ENCODE results near the gene GADD45A.

- TF ChIP-seq CTCF (IDR thresholded peaks at IDR 0.05; ENCODE audit: low read length) = no peak
- no peak for TF ChIP-seq EZH2 (optimal IDR thresholded peaks at IDR 0.05; ENCODE audit: low read depth, low read length)
- TF ChIP-seq EZH2phosphoT487 (IDR thresholded peaks at IDR 0.05; ENCODE audit: low read length) = no peak
These were observed 18.4 kb upstream of the GADD45A start for GRCh38 chr1:67666636-67667035.
